GM12873 (cell line): Measurements from ENCODE around the gene RWDD1.

ENCODE experiments used
- CTCF ChIP-seq: IDR thresholded peaks from 2 replicates; pipeline ENCODE4 v1.5.1; 2012; ENCODE audit warnings: low read depth, mild to moderate bottlenecking, moderate library complexity, low read length, control low read depth; ENCODE audit not compliant: insufficient read depth; ENCODE audit errors: missing control alignments

Gene RWDD1

GRCh38 chr6:116568821-116569755, 2.2 kb upstream of the RWDD1 start:
- no peak for TF ChIP-seq CTCF

- TF ChIP-seq CTCF, result no peak
Measured at GRCh38 chr6:116571683-116572000, 338 bp downstream of the RWDD1 start.

GRCh38 chr6:116572162-116572561, 858 bp downstream of the RWDD1 start:
- no peak for TF ChIP-seq CTCF

GRCh38 chr6:116575227-116575626, 3.9 kb downstream of the RWDD1 start:
- TF ChIP-seq CTCF, result no peak

- no peak for TF ChIP-seq CTCF
Measured at GRCh38 chr6:116577486-116577885, 6.2 kb downstream of the RWDD1 start.

GRCh38 chr6:116578335-116578734, 7.0 kb downstream of the RWDD1 start:
- TF ChIP-seq CTCF, result no peak

GRCh38 chr6:116579143-116579542, 7.8 kb downstream of the RWDD1 start:
- no peak for TF ChIP-seq CTCF

GRCh38 chr6:116580198-116580597, 8.9 kb downstream of the RWDD1 start:
- no peak for TF ChIP-seq CTCF
